Stimulated activated CD8-positive, alpha-beta memory T cell treated with anti-CD3 and anti-CD28 coated beads, Interleukin-7, amount 100 ng/mL, for 1 hour (primary cell): ENCODE measurements around the gene SMYD2.

Experiments
- DNase-seq, 2 donors: peaks; one replicate each; pipeline ENCODE4 v3.0.0-alpha.2; 2020; ENCODE audit warnings: low read depth in 2 of 2

The SMYD2 gene

GRCh38 chr1:214328770-214329469 is 48.0 kb downstream of the SMYD2 start:
- DNase-seq = peak; percentile 45 to 53

- no peak for DNase-seq
Measured at GRCh38 chr1:214329470-214330220, 48.7 kb downstream of the SMYD2 start.

- no peak for DNase-seq
Measured at GRCh38 chr1:214330222-214330621, 49.3 kb downstream of the SMYD2 start.

- no peak for DNase-seq
Measured at GRCh38 chr1:214330715-214331114, 49.8 kb downstream of the SMYD2 start.

- DNase-seq = no peak
Measured at GRCh38 chr1:214331180-214331579, 50.2 kb downstream of the SMYD2 start.

GRCh38 chr1:214331827-214332423 is 51.0 kb downstream of the SMYD2 start:
- peak in 1 of 2 donors; percentile 26 for DNase-seq

GRCh38 chr1:214332946-214333798 is 52.2 kb downstream of the SMYD2 start:
- DNase-seq = no peak

GRCh38 chr1:214335567-214335966 is 54.6 kb downstream of the SMYD2 start:
- no peak for DNase-seq

- DNase-seq = no peak
Measured at GRCh38 chr1:214337015-214337414, 56.1 kb downstream of the SMYD2 start.

GRCh38 chr1:214337511-214337910 is 56.6 kb downstream of the SMYD2 start:
- no peak for DNase-seq

- DNase-seq = no peak
Measured at GRCh38 chr1:214338212-214338611, 57.3 kb downstream of the SMYD2 start.

GRCh38 chr1:214341459-214341858 is 60.5 kb downstream of the SMYD2 start:
- no peak for DNase-seq

GRCh38 chr1:214341932-214342331 is 61.0 kb downstream of the SMYD2 start:
- DNase-seq = no peak

- no peak for DNase-seq
Measured at GRCh38 chr1:214342525-214342924, 61.6 kb downstream of the SMYD2 start.

GRCh38 chr1:214344897-214345296 is 63.9 kb downstream of the SMYD2 start:
- no peak for DNase-seq

- DNase-seq = no peak
Measured at GRCh38 chr1:214349008-214349407, 68.0 kb downstream of the SMYD2 start.

- DNase-seq = no peak
Measured at GRCh38 chr1:214349781-214350180, 68.8 kb downstream of the SMYD2 start.

- DNase-seq = no peak
Measured at GRCh38 chr1:214351551-214352277, 70.8 kb downstream of the SMYD2 start.

- DNase-seq = no peak
Measured at GRCh38 chr1:214352838-214353237, 71.9 kb downstream of the SMYD2 start.

GRCh38 chr1:214354440-214355148 is 73.6 kb downstream of the SMYD2 start:
- DNase-seq = no peak

GRCh38 chr1:214360116-214360515 is 79.2 kb downstream of the SMYD2 start:
- DNase-seq = no peak
